Lower leg skin (tissue), 4 donors: Measurements from ENCODE around the gene JUP. TPM values are rescaled to one million over a fixed set of nuclear protein-coding genes. Genes with fewer than 3 reads are reported as not detected.

Experiments
- DNase-seq, 2 donors: peaks; one replicate each; pipeline ENCODE4 v3.0.0-alpha.2; 2019; ENCODE audit warnings: low spot score in 2 of 2
- H3K4me3 ChIP-seq: fragments of 200-600 bp; sonication (generic); 2 replicates; pipeline ENCODE4 v1.5.1; 2017; ENCODE audit warnings: mild to moderate bottlenecking, low read depth; ENCODE audit not compliant: poor library complexity, severe bottlenecking
- POLR2A ChIP-seq, 2 donors: fragments of 450-650 bp; IDR thresholded peaks; one replicate each; pipeline ENCODE4 v1.6.1; 2016 to 2017; ENCODE audit warnings: antibody characterized with exemption in 2 of 2, mild to moderate bottlenecking in 1 of 2, moderate library complexity in 1 of 2
- WGBS, 2 donors: methylation state at CpG; one replicate each; pipeline ENCODE4 v1.1.5; 2018; 5-methylcytosine and 5-hydroxymethylcytosine counted together
- intact Hi-C: fragments of 100-400 bp; cut with DNase I; formaldehyde crosslinking; loops from one replicate; pipeline ENCODE4 v1.15.0; 2023; ENCODE audit warnings: low total_unique reads
- total RNA-seq, 4 donors: library from RNA; depleted of rRNA; stranded (reverse); fragments of >200 nt; gene quantifications; one replicate each; pipeline ENCODE4 v1.1.0, GENCODE V29; 2016
- TF ChIP-seq, protein P1 (sequence below), 3 donors: fragments of 450-650 bp; IDR thresholded peaks; one replicate each; pipeline ENCODE4 v1.5.1; 2016; ENCODE audit warnings: antibody characterized with exemption in 3 of 3, mild to moderate bottlenecking in 3 of 3, moderate library complexity in 2 of 3

JUP gene
- total RNA-seq, 4 donors from 2014 or later, result 1,980 to 2,336 (median 2,116) TPM

- H3K4me3 ChIP-seq, result no peak overlapping the region
- no peak for DNase-seq
- intact Hi-C loops, result no loop called here
- 68 to 73% methylated on average over 13 of the region's 13 CpGs for WGBS, 2 donors
- TF ChIP-seq, protein P1, sequence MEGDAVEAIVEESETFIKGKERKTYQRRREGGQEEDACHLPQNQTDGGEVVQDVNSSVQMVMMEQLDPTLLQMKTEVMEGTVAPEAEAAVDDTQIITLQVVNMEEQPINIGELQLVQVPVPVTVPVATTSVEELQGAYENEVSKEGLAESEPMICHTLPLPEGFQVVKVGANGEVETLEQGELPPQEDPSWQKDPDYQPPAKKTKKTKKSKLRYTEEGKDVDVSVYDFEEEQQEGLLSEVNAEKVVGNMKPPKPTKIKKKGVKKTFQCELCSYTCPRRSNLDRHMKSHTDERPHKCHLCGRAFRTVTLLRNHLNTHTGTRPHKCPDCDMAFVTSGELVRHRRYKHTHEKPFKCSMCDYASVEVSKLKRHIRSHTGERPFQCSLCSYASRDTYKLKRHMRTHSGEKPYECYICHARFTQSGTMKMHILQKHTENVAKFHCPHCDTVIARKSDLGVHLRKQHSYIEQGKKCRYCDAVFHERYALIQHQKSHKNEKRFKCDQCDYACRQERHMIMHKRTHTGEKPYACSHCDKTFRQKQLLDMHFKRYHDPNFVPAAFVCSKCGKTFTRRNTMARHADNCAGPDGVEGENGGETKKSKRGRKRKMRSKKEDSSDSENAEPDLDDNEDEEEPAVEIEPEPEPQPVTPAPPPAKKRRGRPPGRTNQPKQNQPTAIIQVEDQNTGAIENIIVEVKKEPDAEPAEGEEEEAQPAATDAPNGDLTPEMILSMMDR (IDR thresholded peaks at IDR 0.05), result no peak
- no peak for TF ChIP-seq POLR2A (IDR thresholded peaks at IDR 0.05)
These were observed 81.1 kb downstream of the JUP start for GRCh38 chr17:41705271-41705991.

Other genes starting within 250 kb of the JUP start
- 1 to 10 TPM in 1 of 4 donors, under 1 TPM in 2, not detected in 1; 0.47 to 1.6 (median 0.91) TPM for gene KRT9, start 214.7 kb downstream of the JUP start, total RNA-seq
- gene KRT14, start 199.8 kb downstream of the JUP start, total RNA-seq, result 1,000 to 10,000 TPM; 4,210 to 7,487 (median 6,656) TPM
- 100 to 1,000 TPM in 1 of 4 donors, 10 to 100 TPM in 3; 79.2 to 447 (median 81.8) TPM for gene KRT16, start 173.9 kb downstream of the JUP start, total RNA-seq
- gene KRT17, start 162.1 kb downstream of the JUP start, total RNA-seq, result 1,000 to 10,000 TPM in 2 of 4 donors, 100 to 1,000 TPM in 2; 474 to 1,574 (median 971) TPM
- gene EIF1, start 97.8 kb downstream of the JUP start, total RNA-seq, result 100 to 1,000 TPM; 211 to 299 (median 249) TPM
- gene GAST, start 74.4 kb downstream of the JUP start, total RNA-seq, result not detected
- gene HAP1, start 52.1 kb downstream of the JUP start, total RNA-seq, result 1 to 10 TPM in 2 of 4 donors, under 1 TPM in 2; 0.75 to 1.8 (median 1.1) TPM
- 10 to 100 TPM; 12.8 to 14.5 (median 13.2) TPM for gene P3H4, start 25.2 kb upstream of the JUP start, total RNA-seq
- 10 to 100 TPM in 1 of 4 donors, 1 to 10 TPM in 3; 4.2 to 25.4 (median 6.8) TPM for gene FKBP10, start 26.3 kb upstream of the JUP start, total RNA-seq
- 10 to 100 TPM; 17.7 to 35.1 (median 25.9) TPM for gene NT5C3B, start 49.5 kb upstream of the JUP start, total RNA-seq
- not detected for gene KLHL10, start 51.1 kb upstream of the JUP start, total RNA-seq
- gene KLHL11, start 78.7 kb upstream of the JUP start, total RNA-seq, result 10 to 100 TPM; 23.6 to 27.7 (median 25.2) TPM
- 10 to 100 TPM; 50.3 to 73.0 (median 62.4) TPM for gene ACLY, start 132.2 kb upstream of the JUP start, total RNA-seq
- under 1 TPM in 3 of 4 donors, not detected in 1; 0.13 to 0.42 (median 0.20) TPM for gene ODAD4, start 143.9 kb upstream of the JUP start, total RNA-seq
- gene CNP, start 180.1 kb upstream of the JUP start, total RNA-seq, result 10 to 100 TPM; 37.2 to 63.8 (median 44.5) TPM
- gene DNAJC7, start 230.7 kb upstream of the JUP start, total RNA-seq, result 10 to 100 TPM; 48.8 to 85.5 (median 63.7) TPM
- gene NKIRAS2, start 233.4 kb upstream of the JUP start, total RNA-seq, result 10 to 100 TPM; 44.6 to 57.9 (median 52.3) TPM